GM21529 (cell line): ENCODE data around the gene TMF1.

ENCODE experiments used
- ATAC-seq: cut with Tn5 transposase; IDR thresholded peaks from one replicate; pipeline ENCODE4 v1.9.1; 2021; ENCODE audit not compliant: unreplicated experiment

Gene TMF1, protein sequence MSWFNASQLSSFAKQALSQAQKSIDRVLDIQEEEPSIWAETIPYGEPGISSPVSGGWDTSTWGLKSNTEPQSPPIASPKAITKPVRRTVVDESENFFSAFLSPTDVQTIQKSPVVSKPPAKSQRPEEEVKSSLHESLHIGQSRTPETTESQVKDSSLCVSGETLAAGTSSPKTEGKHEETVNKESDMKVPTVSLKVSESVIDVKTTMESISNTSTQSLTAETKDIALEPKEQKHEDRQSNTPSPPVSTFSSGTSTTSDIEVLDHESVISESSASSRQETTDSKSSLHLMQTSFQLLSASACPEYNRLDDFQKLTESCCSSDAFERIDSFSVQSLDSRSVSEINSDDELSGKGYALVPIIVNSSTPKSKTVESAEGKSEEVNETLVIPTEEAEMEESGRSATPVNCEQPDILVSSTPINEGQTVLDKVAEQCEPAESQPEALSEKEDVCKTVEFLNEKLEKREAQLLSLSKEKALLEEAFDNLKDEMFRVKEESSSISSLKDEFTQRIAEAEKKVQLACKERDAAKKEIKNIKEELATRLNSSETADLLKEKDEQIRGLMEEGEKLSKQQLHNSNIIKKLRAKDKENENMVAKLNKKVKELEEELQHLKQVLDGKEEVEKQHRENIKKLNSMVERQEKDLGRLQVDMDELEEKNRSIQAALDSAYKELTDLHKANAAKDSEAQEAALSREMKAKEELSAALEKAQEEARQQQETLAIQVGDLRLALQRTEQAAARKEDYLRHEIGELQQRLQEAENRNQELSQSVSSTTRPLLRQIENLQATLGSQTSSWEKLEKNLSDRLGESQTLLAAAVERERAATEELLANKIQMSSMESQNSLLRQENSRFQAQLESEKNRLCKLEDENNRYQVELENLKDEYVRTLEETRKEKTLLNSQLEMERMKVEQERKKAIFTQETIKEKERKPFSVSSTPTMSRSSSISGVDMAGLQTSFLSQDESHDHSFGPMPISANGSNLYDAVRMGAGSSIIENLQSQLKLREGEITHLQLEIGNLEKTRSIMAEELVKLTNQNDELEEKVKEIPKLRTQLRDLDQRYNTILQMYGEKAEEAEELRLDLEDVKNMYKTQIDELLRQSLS

DNA sequence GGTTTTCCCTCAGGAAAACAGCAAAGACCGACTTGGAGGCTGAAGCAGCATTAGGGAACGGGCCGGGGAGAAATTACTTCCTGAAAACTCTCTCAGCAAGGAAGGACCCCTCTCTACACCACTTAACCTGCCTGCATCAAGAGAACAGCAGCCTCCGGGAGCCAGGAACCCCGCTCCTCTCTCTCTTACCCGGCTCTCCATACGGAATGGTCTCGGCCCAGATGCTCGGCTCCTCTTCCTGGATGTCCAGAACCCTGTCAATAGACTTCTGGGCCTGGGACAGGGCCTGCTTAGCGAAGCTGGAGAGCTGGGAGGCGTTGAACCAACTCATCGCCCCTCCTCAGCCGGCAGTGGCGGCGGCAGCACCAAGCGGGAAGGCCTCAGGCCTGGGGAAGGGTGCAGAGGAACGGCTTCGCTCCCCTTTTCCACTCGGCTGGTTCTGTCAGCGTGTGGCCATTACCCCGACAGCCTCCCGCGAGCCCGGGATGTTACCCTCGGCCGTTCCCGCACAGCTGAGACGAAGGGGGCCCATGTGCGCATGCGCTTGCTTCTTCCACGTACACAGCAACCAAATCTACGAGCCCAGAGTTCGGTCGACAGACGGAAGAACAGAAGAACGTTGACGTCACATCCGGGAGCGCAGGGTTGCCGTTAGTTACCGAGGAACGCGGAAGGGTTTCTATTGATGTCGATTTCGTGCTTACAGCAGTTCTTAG, at the start of gene TMF1:
Gene TMF1 (minus strand): TSS at position 578 of the 716 bp plus-strand sequence. CDS start 247 bp downstream, at position 331.
- ATAC-seq: peak; percentile 96

GRCh38 chr3:69099576-69099975, 47.4 kb upstream of the TMF1 start:
- ATAC-seq: no peak

DNA sequence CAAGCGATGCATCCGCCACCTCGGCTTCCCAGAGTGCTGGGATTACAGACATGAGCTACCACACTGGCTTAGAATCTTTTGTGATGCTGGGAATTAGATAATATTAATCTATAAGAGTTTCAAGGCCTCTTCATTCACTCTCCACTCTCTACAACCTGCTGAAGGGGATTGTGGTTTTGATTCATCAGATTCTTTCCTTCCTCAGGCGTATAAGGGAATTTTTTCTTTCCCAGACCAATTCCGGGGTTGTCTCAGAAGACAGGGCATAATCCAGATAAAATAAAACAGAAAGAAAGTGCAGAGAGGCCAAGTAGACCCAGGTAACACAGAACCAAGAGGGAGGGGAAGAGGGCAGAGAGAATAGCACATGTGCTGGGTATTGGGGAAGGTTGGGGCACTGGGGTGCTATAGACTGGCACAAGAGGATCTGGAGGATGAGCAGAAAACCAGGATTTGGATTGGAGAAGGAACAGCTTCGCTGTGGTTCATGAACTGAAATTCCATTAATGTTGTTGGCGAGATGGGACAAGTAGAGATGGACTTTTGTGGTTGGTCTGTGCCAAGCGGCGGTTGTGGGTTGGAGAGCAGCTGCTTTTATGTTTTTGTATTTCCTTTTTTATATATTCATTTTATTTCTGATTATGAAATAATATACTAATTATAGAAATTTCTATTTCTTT, 45.4 kb upstream of the TMF1 start:
- ATAC-seq: no peak

DNA sequence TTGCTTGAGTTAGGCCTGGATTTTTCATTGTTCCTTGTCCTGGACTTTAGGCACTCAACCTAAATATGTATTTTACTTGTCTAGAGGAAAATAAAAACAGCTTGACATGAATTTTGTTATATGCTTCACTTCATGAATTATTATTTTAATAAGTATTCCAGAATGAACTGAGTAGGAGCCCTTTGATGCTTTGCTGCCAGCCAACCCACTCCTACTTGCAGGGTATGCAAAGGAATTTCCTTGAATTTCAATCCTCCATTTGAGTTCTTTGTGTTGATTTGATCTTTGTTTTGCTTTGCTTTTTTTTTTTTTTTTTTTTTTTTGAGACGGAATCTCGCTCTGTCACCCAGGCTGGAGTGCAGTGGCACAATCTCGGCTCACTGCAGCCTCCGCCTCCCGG, 44.2 kb upstream of the TMF1 start:
- no peak for ATAC-seq

- ATAC-seq: no peak
Measured at GRCh38 chr3:69095636-69096035, 43.5 kb upstream of the TMF1 start.

DNA sequence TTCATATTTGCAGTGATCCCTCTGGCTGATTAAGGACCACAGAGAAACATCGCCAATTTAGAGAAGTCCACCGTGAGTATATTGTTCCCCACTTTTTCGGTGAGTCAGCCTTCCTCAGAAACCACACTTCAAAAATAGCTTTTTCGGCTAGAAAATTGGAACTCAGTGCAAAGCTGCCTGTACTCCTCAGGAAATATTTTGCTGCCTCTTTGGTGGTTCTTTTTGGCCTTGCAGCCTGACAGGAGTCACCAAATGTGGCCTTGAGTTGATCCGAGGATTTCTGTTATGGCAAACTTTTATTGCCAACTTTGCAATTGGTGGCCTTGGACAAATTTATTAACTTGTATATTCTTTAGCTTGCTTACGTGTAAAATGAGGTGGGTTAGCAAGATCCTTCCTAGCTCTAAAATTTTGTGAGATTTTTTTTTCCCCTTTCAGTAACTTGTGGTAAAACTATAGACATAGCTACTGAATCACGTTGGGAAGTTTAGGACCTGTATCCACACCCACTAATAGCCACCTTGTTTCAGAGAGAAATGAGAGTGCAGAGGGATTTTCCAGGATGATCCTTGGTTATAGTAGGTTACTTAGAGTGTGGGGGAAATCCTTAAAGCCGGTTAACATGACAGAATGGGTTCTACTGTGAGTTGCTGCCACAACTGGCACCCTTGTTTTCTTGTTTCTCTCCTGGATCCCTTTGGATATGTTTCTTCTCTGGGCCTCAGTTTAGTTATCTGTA, 42.5 kb upstream of the TMF1 start:
- ATAC-seq: no peak

DNA sequence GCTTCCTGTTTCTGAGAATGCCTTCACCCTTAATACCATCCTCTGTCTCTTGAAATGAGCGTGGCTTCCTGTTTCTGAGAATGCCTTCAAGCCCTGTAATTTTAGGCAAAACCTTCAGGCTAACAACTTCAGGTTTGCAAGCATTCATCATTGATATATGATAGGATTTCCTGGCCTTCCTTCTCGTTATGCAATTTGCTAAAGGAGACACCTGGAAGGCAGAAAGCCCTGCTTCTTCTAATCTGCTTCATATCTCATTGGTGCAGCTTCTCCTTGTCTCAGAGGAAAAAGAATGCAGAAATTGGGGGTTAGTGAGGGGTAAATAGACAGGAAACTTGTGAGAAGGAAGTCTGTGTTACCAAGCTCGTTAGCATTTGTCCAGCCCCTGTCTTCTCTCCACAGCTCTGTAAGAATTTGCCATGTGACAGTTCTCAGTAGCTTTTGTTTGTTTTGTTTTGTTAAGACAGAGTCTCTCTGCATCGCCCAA, 39.9 kb upstream of the TMF1 start:
- ATAC-seq: peak; percentile 66

DNA sequence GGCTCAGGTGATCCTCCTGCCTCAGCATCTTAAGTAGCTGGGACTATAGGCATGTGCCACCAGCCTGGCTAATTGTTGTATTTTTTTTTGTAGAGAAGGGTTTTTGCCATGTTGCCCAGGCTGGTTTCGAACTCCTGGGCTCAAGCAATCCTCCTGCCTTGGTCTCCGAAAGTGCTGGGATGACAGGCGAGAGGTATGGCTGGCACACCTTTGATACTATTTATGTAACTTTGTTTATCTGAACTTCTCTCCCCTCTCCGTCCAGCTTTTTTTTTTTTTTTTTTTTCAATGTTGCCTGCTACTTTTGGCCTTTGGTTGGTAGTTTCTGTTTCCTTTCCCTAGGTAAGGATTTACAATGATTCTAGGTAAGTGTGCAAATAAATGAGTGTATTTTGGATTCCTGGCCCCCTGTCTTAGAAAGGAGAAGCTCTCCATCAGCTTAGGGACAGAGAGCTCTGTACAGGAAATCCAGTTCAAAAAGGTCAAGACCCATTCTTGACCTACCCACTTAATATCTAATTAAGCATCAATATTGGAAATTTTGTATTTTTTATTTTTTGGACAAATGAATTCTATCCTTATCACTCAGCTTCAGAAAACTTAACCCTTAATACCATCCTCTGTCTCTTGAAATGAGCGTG, 39.4 kb upstream of the TMF1 start:
- ATAC-seq: no peak

DNA sequence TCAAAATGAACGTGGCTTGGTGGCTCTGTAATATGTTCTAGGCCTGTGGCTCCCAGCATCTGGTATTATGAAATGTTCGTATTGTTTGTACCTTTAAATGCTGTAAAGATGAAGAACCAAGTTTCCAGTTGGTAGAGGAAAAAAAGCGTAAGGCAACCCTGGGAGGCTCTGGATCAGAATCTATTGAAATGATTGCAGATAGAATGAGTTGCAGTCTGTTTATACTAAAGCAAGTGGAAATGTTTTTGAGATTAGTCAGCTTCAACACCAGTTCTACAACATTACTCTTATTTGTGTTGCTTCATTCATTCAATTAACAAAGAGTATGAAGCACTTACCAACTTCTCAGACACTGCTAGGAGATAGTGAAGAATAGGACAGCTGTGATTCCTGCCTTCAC, 37.9 kb upstream of the TMF1 start:
- no peak for ATAC-seq

- ATAC-seq: peak; percentile 25
Measured at GRCh38 chr3:69088063-69088462, 35.9 kb upstream of the TMF1 start.

- ATAC-seq: no peak
Measured at GRCh38 chr3:69087030-69087791, 35.1 kb upstream of the TMF1 start.

GRCh38 chr3:69085833-69086722, 33.9 kb upstream of the TMF1 start:
- ATAC-seq: no peak

DNA sequence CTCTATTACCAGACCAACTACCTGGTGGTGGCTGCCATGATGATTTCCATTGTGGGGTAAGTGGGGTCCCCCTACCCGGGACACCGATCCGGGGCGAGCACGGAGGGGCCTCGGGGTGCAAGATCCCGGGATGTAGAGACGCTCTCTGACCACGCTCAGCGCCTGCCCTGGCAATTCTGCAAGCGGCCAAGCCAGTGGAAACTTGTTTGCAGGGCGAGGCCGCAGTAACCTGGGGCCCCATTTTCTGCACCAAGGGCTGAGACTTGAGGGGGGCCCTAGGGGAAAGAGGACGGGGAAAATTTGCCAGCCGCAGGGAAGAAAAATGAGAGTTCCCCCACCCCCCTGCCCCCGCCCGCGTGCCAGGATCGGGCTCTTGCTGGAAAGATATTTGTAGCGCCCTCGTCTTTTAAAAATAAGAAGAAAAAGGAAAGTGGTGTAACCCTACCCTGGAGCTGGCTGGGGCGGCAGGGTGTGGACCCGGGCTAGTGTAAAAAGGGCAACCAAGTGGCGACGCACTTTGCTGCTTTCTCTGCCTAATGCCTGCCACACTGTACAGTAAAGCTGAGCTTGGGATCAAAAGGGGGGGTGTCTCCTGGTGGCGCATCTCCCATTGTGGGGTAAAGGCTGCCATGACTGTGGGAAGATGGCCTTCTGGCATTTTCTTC, 33.2 kb upstream of the TMF1 start:
- ATAC-seq: no peak

DNA sequence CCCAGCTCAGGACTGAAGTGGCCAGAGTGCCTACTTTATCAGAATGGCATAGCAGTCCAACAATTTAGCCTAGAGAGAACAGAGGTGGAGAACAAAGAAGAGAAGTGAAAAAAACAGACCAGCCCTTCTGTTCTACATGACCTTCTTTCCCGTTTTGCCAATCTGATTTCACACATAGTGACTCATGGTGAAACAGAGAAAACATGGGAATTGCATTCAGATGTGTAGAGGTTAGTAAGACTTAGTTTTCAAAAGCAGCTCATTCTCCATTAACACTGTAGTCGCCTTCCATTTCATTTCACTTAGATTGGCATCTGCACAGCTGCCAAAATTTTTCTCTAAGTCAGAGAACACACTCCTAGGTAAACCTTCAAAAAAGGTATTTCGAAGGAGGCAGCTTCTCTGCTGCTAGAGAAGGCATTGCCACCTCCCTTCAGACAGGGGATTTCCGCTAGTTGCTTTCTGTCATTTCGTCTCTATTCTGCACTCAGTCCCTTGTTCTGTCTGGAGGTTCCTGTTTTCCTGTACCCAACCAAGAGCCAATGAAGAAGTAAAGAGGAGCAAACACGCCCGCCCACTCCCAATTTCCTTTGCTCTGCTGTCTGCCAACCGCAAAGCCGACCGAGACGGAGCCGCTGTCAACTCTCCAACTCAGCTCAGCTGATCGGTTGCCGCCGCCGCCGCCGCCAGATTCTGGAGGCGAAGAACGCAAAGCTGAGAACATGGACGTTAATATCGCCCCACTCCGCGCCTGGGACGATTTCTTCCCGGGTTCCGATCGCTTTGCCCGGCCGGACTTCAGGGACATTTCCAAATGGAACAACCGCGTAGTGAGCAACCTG, 32.4 kb upstream of the TMF1 start, which contains the start of gene ARL6IP5:
Gene ARL6IP5 (plus strand): TSS at position 612 of the 842 bp plus-strand sequence. CDS start 111 bp downstream, at position 723.
- peak; percentile 50 for ATAC-seq

GRCh38 chr3:69082805-69083204, 30.7 kb upstream of the TMF1 start:
- peak; percentile 53 for ATAC-seq

DNA sequence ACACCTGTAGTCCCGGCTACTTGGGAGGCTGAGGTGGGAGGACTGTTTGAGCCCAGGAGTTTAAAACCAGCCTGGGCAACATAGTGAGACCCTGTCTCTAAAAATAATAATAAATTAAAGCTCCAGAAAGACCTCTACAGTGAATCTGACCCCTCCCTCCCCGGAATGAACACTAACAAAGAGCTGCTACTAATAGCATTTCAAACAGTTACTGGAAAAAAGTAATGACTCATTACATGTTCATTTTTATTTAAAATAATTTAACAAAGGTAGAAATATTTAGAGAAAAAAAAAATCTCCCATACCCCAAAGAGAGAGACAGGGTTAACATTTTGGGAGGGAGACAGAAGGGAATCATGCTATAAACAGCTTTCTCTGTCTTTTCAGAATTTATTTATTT, 30.2 kb upstream of the TMF1 start:
- no peak for ATAC-seq
